Left cardiac atrium (tissue), 4 donors: ENCODE measurements around the gene ST6GAL2. TPM values are rescaled to one million over a fixed set of nuclear protein-coding genes. Genes with fewer than 3 reads are reported as not detected.

ENCODE experiments used
- ATAC-seq, 2 donors: fragments of 200-7000 bp; cut with Tn5 transposase; one replicate each; pipeline ENCODE4 v1.9.1; 2020; ENCODE audit warnings: mild to moderate bottlenecking in 2 of 2, moderate library complexity in 2 of 2
- DNase-seq: peaks from one replicate; pipeline ENCODE4 v3.0.0-alpha.2; 2020
- intact Hi-C, 2 donors: fragments of 100-400 bp; cut with DNase I; formaldehyde crosslinking; loops; one replicate each; pipeline versions ENCODE4 v1.14.1 to v1.15.1; 2022 to 2023
- total RNA-seq, 2 donors: library from RNA; stranded (reverse); fragmentation: NEBNext Ultra II Directional; extraction: Animal tissue kit (Norgen Biotek cat#: 25700); gene quantifications; one replicate each; pipeline ENCODE4 v1.2.1, GENCODE V29; 2021
- donor health status: DM: no; HTN: yes; CAD: no.
- donor health status: DM: no; HTN: yes; CAD: no; lungs with severe emphysema.
- donor health status: DM: yes; HTN: yes; CAD: no.
- donor health status: Dilated cardiomyopathy.

Gene ST6GAL2
- total RNA-seq, 2 donors from 2014 or later, result 0.89 to 1.7 TPM

DNA sequence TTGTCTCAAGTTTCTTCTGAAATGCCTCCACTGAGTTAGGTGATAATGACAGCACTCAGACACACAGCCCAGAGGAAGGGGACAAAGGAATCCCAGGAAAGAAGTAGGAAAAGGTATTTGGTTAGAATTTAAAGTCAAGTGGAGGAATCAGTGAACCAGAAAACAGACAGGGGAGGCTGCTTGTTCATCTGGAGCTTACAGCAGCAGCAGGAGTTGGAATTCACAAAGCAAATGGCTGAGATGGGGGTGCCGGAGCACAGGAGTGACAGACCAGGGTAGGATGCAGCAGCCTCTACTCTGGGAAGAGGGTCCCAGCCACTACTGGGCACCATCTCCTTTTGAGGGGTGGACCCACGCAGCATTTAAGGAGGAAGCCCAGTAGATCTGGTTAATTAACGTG lies 104.8 kb downstream of the ST6GAL2 start:
- ATAC-seq (no peak), DNase-seq (no peak)
- intact Hi-C loops, result no loop called here

DNA sequence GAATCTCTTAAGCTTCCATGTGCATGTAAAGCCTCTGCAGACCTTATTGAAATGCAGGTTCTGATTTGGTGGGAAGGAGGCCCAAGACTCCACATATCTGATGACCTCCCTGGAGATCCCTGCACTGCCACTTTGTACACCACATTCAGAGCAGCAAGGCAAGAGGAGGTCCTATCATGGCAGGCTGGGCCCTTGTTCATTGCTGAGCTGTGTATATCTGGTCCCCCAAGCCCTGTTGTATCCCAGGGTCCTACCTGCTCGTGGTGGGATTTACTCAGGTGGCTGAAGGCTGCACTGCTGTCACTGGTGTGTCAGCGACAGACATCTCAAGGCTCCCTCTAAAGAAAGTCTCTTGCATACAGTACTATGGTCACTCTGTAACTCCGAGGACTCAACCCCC lies 114.2 kb downstream of the ST6GAL2 start:
- intact Hi-C loops, result no loop called here
- DNase-seq, result no peak
- ATAC-seq, result no peak

DNA sequence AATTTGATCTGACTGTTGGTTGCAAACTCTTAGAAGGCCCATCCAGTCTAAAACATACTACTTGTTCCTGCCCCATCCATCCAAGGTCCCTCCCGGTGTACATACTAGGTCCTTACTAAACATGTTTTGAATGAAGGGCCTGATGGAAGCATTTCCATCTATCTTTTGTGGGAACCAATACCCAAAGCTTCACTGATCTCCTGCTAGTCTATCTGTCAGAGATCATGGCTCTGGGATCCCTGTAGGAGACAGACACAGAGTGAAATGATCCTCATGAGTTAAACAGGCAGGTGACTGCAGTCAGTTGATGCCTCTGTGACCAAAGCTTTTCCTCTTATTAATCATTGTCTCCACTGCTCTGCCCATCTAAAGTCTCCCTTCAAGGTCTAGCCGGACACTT lies 115.0 kb downstream of the ST6GAL2 start:
- ATAC-seq, result no peak
- intact Hi-C loops, result no loop called here

DNA sequence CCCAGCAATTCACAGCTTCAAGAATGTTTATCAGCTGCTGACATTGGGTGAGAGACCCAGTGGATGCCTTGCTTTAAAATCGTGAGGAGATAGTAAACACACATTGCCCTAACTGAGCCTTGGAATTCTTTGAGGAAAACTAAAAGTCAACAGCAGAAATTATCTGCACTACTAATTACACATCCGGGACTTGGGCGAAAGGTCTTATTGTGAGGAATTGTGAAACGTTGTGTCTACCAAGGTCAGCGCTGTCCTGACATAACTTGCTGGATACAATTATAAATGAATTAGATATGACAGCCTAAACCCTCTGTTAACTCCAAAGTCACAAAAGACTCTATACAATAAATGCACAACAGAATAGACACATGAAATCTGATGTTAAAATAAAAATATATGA lies 121.4 kb downstream of the ST6GAL2 start:
- intact Hi-C loops, result no loop called here
- peak in 1 of 2 donors; percentile 59 for ATAC-seq
- DNase-seq, result no peak

More for the DNA sequence above, 115.0 kb downstream of the ST6GAL2 start:
- no peak for DNase-seq

DNA sequence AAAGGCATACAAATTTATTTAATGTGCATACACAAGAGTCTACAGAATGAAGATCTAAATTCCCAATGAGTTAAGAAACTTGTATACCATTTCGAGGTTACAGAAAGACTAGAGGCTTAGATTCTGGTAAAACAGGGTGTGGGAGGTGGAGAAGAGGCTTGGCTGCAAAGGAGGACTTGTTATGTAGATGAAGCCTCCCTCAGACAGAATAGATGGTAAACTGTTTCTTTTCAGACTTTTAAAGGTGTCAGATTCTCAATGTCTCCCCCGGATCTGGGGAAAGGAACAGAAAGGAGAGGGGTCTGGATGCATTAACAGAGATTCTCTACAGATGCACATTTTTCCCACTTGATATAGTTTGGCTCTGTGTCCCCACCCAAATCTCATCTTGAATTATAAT lies 126.0 kb downstream of the ST6GAL2 start:
- DNase-seq, result no peak
- no peak for ATAC-seq
- intact Hi-C loops, result no loop called here

DNA sequence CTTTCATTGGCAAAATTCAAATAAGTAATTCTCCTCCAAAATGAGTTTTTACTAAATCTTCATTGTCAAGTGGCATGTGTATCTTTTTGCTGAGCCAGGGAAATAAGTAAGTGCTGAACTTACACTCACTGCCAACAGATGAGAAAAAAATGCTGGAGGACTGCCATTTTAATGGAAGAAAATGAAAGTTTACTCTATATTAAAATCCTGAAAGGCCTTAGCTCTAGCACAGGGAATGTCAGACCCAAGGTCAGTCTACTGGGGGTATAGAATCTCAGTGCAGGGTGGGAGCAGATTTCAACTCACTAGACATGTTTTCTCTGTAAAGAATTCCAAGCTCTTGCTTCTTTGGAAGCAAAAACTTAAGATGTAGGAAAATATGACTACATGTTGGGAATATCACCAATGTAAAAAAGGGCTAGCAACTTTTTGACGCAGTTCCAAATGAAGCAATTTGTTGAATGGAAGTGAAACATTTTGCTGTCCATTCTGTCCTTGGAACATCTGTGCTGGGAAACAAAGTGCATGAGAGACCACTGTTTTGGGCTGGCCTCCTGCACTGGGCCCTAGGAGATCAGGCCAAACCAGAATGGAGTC lies 127.0 kb downstream of the ST6GAL2 start:
- intact Hi-C loops, result no loop called here
- ATAC-seq (peak; percentile 43 to 57), DNase-seq (no peak)
